Stimulated activated naive CD8-positive, alpha-beta T cell treated with anti-CD3 and anti-CD28 coated beads, Interleukin-15, Interleukin-2, amounts not matched to agents 100 U/mL and 50 U/mL, for 24 hours (primary cell): ENCODE data around the gene TRAF6.
"Not testable (repeated sequence)": the region's sequence is repeated elsewhere in the genome, so short reads cannot be mapped to it uniquely, and the experiment has no call there.

Experiments
- ATAC-seq: fragments of 150-1000 bp; cut with Tn5 transposase; one replicate; pipeline ENCODE4 v1.10.0; 2021
- DNase-seq: peaks from one replicate; pipeline ENCODE4 v3.0.0; 2021

TRAF6 gene

GRCh38 chr11:36492724-36493304, 17.3 kb downstream of the TRAF6 start:
- ATAC-seq (no peak), DNase-seq (peak; percentile 15)

- no peak for ATAC-seq
- no peak for DNase-seq
Observed at GRCh38 chr11:36490026-36490806, 19.9 kb downstream of the TRAF6 start.

- ATAC-seq = peak; percentile 46
- no peak for DNase-seq
Observed at GRCh38 chr11:36488096-36488495, 22.0 kb downstream of the TRAF6 start.

DNA sequence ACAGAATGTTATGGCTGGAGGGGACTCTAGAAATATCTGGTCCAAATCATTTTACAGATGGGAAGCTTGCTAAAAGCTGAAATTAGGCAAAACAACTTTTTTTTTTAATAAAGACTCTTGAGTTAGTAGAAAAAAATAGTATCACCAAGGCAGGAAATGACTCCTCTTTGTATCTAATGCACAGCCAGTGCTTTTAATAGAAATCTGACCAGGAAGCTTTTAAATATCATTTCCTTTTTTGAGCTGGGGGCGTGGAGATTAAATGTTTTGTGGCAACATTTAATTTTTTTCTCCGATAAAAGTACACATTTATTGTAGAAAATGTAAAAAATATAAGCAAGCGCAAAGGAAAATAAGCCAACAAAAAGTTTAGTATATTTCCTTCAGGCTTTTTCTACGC, 22.5 kb downstream of the TRAF6 start:
- ATAC-seq = no peak
- no peak for DNase-seq

- DNase-seq = no peak
- no peak for ATAC-seq
Observed at GRCh38 chr11:36485298-36486002, 24.6 kb downstream of the TRAF6 start.

- DNase-seq, ATAC-seq: not testable (repeated sequence)
Observed at GRCh38 chr11:36483042-36483441, 27.0 kb downstream of the TRAF6 start.

DNA sequence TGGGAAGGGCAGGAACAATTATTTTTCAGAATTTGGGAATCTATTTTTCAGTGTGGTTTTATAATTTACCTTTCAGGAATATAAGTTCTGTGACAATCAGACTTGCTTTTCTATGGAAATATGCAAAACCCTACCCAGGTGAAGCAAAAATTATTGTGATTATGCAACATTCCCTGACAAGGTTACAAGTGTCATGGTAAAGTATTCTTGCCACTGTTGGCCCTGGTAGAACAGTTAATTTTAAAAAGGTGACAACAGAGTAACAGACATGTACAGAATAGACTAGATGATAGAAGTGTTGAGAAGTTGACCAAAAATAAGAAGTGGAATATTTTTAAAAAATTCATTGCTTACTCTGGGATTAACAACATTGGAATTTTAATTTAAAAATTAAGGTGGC, 29.2 kb downstream of the TRAF6 start:
- DNase-seq = no peak
- ATAC-seq = no peak

DNA sequence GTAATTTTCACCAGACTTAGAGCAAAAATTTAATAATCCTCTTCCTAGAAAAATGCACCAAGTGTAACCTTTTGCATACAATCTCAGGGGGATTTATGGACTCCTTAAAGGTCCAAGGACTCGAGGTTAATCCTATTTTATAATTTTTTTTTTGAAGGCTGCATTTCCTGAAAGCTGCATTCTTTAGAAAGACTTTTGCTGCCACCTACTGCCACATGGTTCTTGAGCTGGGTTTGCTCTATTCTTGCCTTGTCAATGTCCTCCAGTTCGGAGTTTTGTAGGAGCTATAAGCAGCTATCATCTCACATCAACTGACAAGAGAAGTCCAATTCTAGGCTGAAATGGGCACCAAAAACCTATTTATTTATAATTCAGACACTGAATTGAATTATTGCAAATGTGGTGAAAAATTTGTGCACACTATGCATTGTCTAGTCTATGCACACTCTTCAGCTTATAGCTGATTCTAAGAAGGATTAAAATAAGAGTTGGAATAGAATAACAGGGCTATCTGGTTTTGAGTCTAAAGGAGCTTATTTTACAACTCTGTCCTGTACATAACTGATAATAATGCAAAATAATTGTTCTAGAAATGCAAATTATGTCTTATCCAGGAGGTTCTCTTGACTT, 31.3 kb downstream of the TRAF6 start:
- peak; percentile 20 for DNase-seq
- ATAC-seq = no peak

GRCh38 chr11:36475192-36475591, 34.9 kb downstream of the TRAF6 start:
- ATAC-seq = no peak
- DNase-seq = no peak

DNA sequence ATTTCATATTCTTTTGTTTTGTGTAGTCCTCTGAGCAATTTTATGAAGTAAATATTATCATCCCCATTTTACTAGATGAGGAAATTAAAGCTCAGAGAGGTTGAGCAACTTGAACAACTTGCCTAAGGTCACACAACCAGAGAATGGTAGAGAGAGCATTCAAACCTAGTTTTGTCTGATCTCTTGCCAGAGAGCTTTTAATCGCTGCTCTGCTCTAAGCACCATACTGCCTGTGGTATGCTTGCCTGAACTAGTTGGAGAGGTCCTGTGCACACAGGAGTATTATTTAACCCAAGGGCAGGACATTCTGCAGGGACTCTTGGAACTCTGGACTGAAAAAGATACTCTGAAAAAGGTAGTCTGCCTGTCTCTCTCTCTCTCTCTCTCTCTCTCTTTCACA, 38.5 kb downstream of the TRAF6 start:
- DNase-seq (no peak), ATAC-seq (no peak)

GRCh38 chr11:36469881-36470802, 39.9 kb downstream of the TRAF6 start:
- ATAC-seq = no peak
- no peak for DNase-seq

- no peak for ATAC-seq
- DNase-seq = peak; percentile 38
Observed at GRCh38 chr11:36469063-36469462, 41.0 kb downstream of the TRAF6 start.

DNA sequence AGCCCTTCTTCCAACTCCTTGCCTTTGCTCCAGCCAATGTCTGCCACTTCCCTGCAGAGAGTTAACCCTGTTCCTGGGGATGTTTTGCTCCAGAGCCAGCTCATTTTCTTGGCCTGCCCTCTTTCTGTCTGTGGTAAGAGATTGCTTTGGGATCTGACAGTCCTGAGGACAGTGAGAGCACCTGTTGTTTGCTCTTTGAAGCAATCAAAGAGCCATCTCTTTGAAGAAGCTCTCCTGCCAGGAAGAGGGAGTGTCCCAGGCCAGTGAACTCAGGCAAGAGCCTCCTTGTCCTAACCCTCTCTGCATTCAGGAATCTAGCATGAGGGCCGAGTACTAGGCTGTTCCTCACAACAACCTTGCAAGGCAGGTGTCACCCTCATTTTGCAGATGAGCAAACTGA, 42.2 kb downstream of the TRAF6 start:
- ATAC-seq (no peak), DNase-seq (no peak)

DNA sequence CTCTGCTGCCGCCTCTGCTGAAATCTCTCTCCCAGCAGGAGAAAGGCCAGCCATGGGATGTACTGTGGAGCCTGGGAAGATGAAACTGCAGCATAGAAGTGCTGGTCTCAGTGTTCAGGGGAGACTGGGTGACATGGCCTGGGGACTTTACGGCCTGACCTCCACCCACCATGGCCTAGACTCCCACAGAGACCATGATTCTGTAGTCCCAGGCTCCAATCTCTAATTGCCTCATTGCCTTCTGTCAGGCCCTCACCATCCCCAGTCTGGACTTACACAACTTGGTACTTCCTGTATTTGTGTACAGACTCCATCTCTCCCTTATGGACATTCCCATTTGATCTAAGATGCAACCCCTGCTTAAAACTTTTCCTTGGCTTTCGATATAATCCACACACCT, 43.1 kb downstream of the TRAF6 start:
- DNase-seq = no peak
- no peak for ATAC-seq

GRCh38 chr11:36465449-36466163, 44.5 kb downstream of the TRAF6 start:
- ATAC-seq = no peak

GRCh38 chr11:36464720-36465119, 45.4 kb downstream of the TRAF6 start:
- no peak for ATAC-seq

More at GRCh38 chr11:36465449-36466163, 44.5 kb downstream of the TRAF6 start:
- DNase-seq = no peak

GRCh38 chr11:36463781-36464180, 46.3 kb downstream of the TRAF6 start:
- no peak for DNase-seq
- no peak for ATAC-seq

More at GRCh38 chr11:36464720-36465119, 45.4 kb downstream of the TRAF6 start:
- DNase-seq = no peak

- ATAC-seq (no peak), DNase-seq (no peak)
Observed at GRCh38 chr11:36462321-36462720, 47.8 kb downstream of the TRAF6 start.

DNA sequence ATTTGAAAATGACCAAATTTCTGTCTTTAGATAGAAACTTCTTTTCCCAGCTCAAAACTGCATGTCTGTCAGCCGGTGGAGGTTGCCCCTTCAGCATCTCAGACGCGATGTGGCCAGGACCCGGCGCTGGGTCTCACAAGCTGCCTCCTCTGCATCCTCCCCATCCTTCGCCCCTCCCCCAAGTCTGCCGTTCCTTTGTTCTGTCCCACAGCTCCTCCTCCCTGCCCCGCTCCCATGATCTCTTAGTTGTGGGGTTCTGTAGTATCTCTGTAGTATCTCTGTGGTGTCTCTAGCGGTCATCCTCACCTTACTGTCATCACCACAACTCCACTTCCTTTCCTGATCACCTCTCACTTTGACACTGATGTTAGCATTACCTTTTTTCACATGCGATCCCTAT, 49.9 kb downstream of the TRAF6 start:
- ATAC-seq (peak; percentile 38), DNase-seq (no peak)

DNA sequence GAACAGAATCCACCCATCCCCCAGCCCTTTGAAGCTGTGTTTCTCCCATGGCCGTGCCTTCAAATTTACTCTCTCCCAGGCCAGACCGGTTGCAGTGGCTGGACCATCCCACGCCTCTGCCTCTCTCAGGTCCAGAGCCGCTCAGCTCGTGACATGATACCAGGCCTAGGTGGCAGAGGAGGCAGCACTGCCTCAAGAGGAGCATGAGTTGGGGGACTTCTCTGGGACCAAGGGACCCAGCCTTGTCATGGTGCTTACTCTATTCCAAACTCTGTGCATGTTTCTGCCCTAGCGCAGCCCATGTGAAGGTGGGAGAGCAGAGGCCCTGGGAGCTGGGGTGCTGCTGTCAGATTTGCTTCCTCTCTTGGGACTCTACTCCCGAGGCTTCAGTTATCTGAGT, 51.0 kb downstream of the TRAF6 start:
- ATAC-seq (no peak), DNase-seq (no peak)
